H1 (cell line): ENCODE results near the gene PPP1R14C. TPM values are rescaled to one million over a fixed set of nuclear protein-coding genes. Genes with fewer than 3 reads are reported as not detected.

Source experiments
- CTCF ChIA-PET: fragments of 300-600 bp; sonication (Branson Sonifier 250); formaldehyde crosslinking; loops from one replicate; lab custom pipeline; 2021; ENCODE audit not compliant: partially characterized antibody; lab: Charles Lee
- POLR2A ChIA-PET: fragments of 300-600 bp; sonication (Branson Sonifier 250); formaldehyde crosslinking; loops from one replicate; lab custom pipeline; 2021; ENCODE audit warnings: inconsistent platforms; ENCODE audit not compliant: partially characterized antibody; lab: Charles Lee
- DNase-seq, 2 experiments: peaks; one replicate each; pipeline versions ENCODE4 v3.0.0 to v3.0.0-alpha.2; 2010 to 2022; ENCODE audit warnings: low spot score in 2 of 2, low read depth in 1 of 2, mixed read lengths in 1 of 2
- FAIRE-seq: peaks from 2 replicates; lab custom pipeline; 2011; peaks lifted over from hg19 to GRCh38; lab: Jason Lieb, UNC
- H2AFZ ChIP-seq: 2 replicates; pipeline ENCODE4 v1.8.1; 2012; ENCODE audit warnings: low read length, inconsistent platforms
- H2AK5ac ChIP-seq: 2 replicates; pipeline ENCODE4 v1.6.1; 2013; ENCODE audit warnings: low read depth, low read length
- H2BK120ac ChIP-seq: replicated peaks from 2 replicates; pipeline ENCODE3; 2013; ENCODE audit warnings: low read depth, low read length, inconsistent platforms
- H2BK12ac ChIP-seq: 2 replicates; pipeline ENCODE4 v1.6.1; 2013; ENCODE audit warnings: low read depth, low read length
- H2BK15ac ChIP-seq: 2 replicates; pipeline ENCODE4 v1.6.1; 2013; ENCODE audit warnings: low read length
- H2BK20ac ChIP-seq: 2 replicates; pipeline ENCODE4 v1.6.1; 2013; ENCODE audit warnings: low read length
- H2BK5ac ChIP-seq: 2 replicates; pipeline ENCODE4 v1.6.1; 2013; ENCODE audit warnings: low read depth, low read length
- H3K14ac ChIP-seq: 2 replicates; pipeline ENCODE4 v1.6.1; 2013; ENCODE audit warnings: inconsistent platforms; ENCODE audit not compliant: insufficient read length
- H3K18ac ChIP-seq: 2 replicates; pipeline ENCODE4 v1.6.1; 2013; ENCODE audit warnings: low read length; ENCODE audit errors: extremely low read depth
- H3K23ac ChIP-seq: 2 replicates; pipeline ENCODE4 v1.6.1; 2013; ENCODE audit warnings: inconsistent platforms; ENCODE audit not compliant: insufficient read length
- H3K23me2 ChIP-seq: 2 replicates; pipeline ENCODE4 v1.6.1; 2013; ENCODE audit warnings: low read depth, low read length
- H3K27ac ChIP-seq: 2 replicates; pipeline ENCODE4 v1.6.1; 2011; ENCODE audit warnings: low read depth, low read length, inconsistent platforms
- H3K27me3 ChIP-seq, 4 experiments: replicated peaks in 1 of 4; 1 replicate in 1 of 4; 2 replicates in 3 of 4; pipeline versions ENCODE4 v1.6.1 to v1.8.1; 2011 to 2013; ENCODE audit warnings: low read length in 3 of 4, mild to moderate bottlenecking in 3 of 4, inconsistent platforms in 2 of 4, mixed read lengths in 2 of 4, moderate library complexity in 1 of 4; ENCODE audit not compliant: control insufficient read depth in 3 of 4, insufficient read depth in 3 of 4; ENCODE audit errors: extremely low read depth in 1 of 4
- H3K36me3 ChIP-seq, 4 experiments: 2 replicates each; pipeline versions ENCODE4 v1.6.1 to v1.8.1; 2011 to 2013; ENCODE audit warnings: mild to moderate bottlenecking in 4 of 4, low read length in 3 of 4, moderate library complexity in 2 of 4, control low read depth in 1 of 4, inconsistent platforms in 1 of 4; ENCODE audit not compliant: insufficient read depth in 4 of 4, control insufficient read depth in 2 of 4
- H3K4ac ChIP-seq: replicated peaks from 2 replicates; pipeline ENCODE3; 2013; ENCODE audit warnings: low read length, low read depth, mixed read lengths, inconsistent platforms; ENCODE audit not compliant: insufficient read length
- H3K4me1 ChIP-seq, 4 experiments: replicated peaks in 1 of 4; 1 replicate in 1 of 4; 2 replicates in 3 of 4; pipeline versions ENCODE4 v1.6.1 to v1.8.1; 2011 to 2013; ENCODE audit warnings: low read length in 3 of 4, inconsistent platforms in 2 of 4, mixed read lengths in 1 of 4; ENCODE audit not compliant: insufficient read depth in 4 of 4, control insufficient read depth in 3 of 4
- H3K4me2 ChIP-seq, 2 experiments: 2 replicates each; pipeline versions ENCODE4 v1.6.1 to v1.8.1; 2011 to 2013; ENCODE audit warnings: low read depth in 2 of 2, low read length in 2 of 2, control low read depth in 1 of 2, inconsistent platforms in 1 of 2, mild to moderate bottlenecking in 1 of 2; ENCODE audit not compliant: insufficient read depth in 1 of 2
- H3K4me3 ChIP-seq, 4 experiments: fragments of 200-600, 300-600 bp in 1 of 4; sonication (generic), shearing (Covaris generic), sonication (Bioruptor Twin) in 1 of 4; 2 replicates each; pipeline versions ENCODE4 v1.5.1 to v1.8.1; 2011 to 2016; ENCODE audit warnings: low read length in 4 of 4, low read depth in 3 of 4, control low read depth in 2 of 4, inconsistent platforms in 2 of 4, mild to moderate bottlenecking in 2 of 4, mixed read lengths in 1 of 4, moderate library complexity in 1 of 4; ENCODE audit not compliant: insufficient read depth in 2 of 4; ENCODE audit errors: extremely low read depth in 1 of 4
- H3K56ac ChIP-seq: replicated peaks from 2 replicates; pipeline ENCODE3; 2013; ENCODE audit warnings: low read depth, mild to moderate bottlenecking, mixed read lengths, low read length, inconsistent platforms; ENCODE audit not compliant: insufficient read length
- H3K79me1 ChIP-seq: 2 replicates; pipeline ENCODE4 v1.6.1; 2013; ENCODE audit warnings: low read depth, low read length, control low read depth
- H3K79me2 ChIP-seq, 2 experiments: 2 replicates each; pipeline versions ENCODE4 v1.6.1 to v1.8.1; 2012 to 2013; ENCODE audit warnings: low read length in 2 of 2, mild to moderate bottlenecking in 2 of 2, inconsistent platforms in 1 of 2; ENCODE audit not compliant: insufficient read depth in 2 of 2, control insufficient read depth in 1 of 2
- H3K9ac ChIP-seq, 4 experiments: replicated peaks in 1 of 4; 1 replicate in 1 of 4; 2 replicates in 3 of 4; pipeline versions ENCODE4 v1.6.1 to v1.8.1; 2011 to 2013; ENCODE audit warnings: low read depth in 3 of 4, low read length in 3 of 4, control low read depth in 2 of 4, mild to moderate bottlenecking in 2 of 4, moderate library complexity in 2 of 4, inconsistent platforms in 1 of 4; ENCODE audit errors: extremely low read depth in 1 of 4
- H3K9me3 ChIP-seq, 2 experiments: 2 replicates each; pipeline versions ENCODE4 v1.6.1 to v1.8.1; 2012 to 2013; ENCODE audit warnings: mild to moderate bottlenecking in 2 of 2, moderate library complexity in 2 of 2, control low read depth in 1 of 2, inconsistent platforms in 1 of 2, low read depth in 1 of 2, low read length in 1 of 2, mixed read lengths in 1 of 2; ENCODE audit not compliant: insufficient read depth in 2 of 2
- H4K20me1 ChIP-seq, 2 experiments: replicated peaks in 1 of 2; 2 replicates each; pipeline versions ENCODE3 to v1.8.1; 2011 to 2013; ENCODE audit warnings: inconsistent platforms in 2 of 2, low read length in 2 of 2, mild to moderate bottlenecking in 1 of 2; ENCODE audit not compliant: insufficient read depth in 2 of 2, control insufficient read depth in 1 of 2
- H4K5ac ChIP-seq: 2 replicates; pipeline ENCODE4 v1.6.1; 2013; ENCODE audit warnings: low read length, low read depth, mixed read lengths, inconsistent platforms; ENCODE audit not compliant: insufficient read length
- H4K8ac ChIP-seq: 2 replicates; pipeline ENCODE4 v1.8.0; 2013; ENCODE audit warnings: mild to moderate bottlenecking, moderate library complexity, low read length, inconsistent platforms; ENCODE audit not compliant: insufficient read depth; ENCODE audit errors: extremely low read depth
- H4K91ac ChIP-seq: replicated peaks from 2 replicates; pipeline ENCODE3; 2013; ENCODE audit warnings: low read length, mixed read lengths, inconsistent platforms; ENCODE audit not compliant: insufficient read length
- BCL11A ChIP-seq, 2 experiments: IDR thresholded peaks; one replicate each; pipeline ENCODE4 v1.6.1; 2011; ENCODE audit warnings: low read depth in 2 of 2, low read length in 2 of 2, mild to moderate bottlenecking in 2 of 2
- EGR1 ChIP-seq: IDR thresholded peaks from 2 replicates; pipeline ENCODE4 v1.6.1; 2011; ENCODE audit warnings: low read depth, low read length, borderline replicate concordance
- JUN ChIP-seq: IDR thresholded peaks from 2 replicates; pipeline ENCODE4 v1.6.1; 2011; ENCODE audit warnings: low read depth, mild to moderate bottlenecking, improper control_type of control experiment, low read length
- NRF1 ChIP-seq: IDR thresholded peaks from 2 replicates; pipeline ENCODE4 v1.6.1; 2011; ENCODE audit warnings: mild to moderate bottlenecking, low read depth, low read length, improper control_type of control experiment
- PHF8 ChIP-seq: fragments of 200-600 bp; sonication (generic); conservative IDR thresholded peaks from 2 replicates; pipeline ENCODE4 v1.7.1; 2012; ENCODE audit warnings: low read depth, mild to moderate bottlenecking, inconsistent platforms, low read length, moderate library complexity
- SIX5 ChIP-seq: IDR thresholded peaks from 2 replicates; pipeline ENCODE4 v1.6.1; 2011; ENCODE audit warnings: mild to moderate bottlenecking, low read depth, low read length
- TAF7 ChIP-seq: optimal IDR thresholded peaks from 2 replicates; pipeline ENCODE3; 2011; ENCODE audit warnings: low read depth, mild to moderate bottlenecking, inconsistent platforms, low read length, moderate library complexity, borderline replicate concordance
- WGBS, 2 experiments: shearing (Covaris generic) in 1 of 2; methylation state at CpG; one replicate each; pipeline versions ENCODE4 v1.1.6 to v1.1.7; 2013 to 2015; ENCODE audit warnings: low lambda C conversion rate in 2 of 2, mixed read lengths in 2 of 2, inconsistent platforms in 1 of 2, low coverage in 1 of 2, missing lambda C conversion rate in 1 of 2; ENCODE audit not compliant: insufficient replicate concordance in 2 of 2, insufficient coverage in 1 of 2, insufficient read length in 1 of 2; ENCODE audit errors: extremely low coverage in 1 of 2, missing lambda C conversion rate in 1 of 2; 5-methylcytosine and 5-hydroxymethylcytosine counted together
- polyA plus RNA-seq, 7 experiments: library from polyadenylated mRNA; depleted of rRNA in 3 of 7; stranded (reverse) in 5 of 7; unstranded in 2 of 7; fragments of >200 nt in 5 of 7; fragments of 200-250 nt in 2 of 7; gene quantifications; 1 replicate in 5 of 7; 2 replicates in 1 of 7; 4 replicates in 1 of 7; pipeline versions ENCODE4 v1.2.1 to v1.2.3, GENCODE V29; 2011 to 2013; ENCODE audit warnings: missing spikeins in 2 of 7, mixed read lengths in 2 of 7
- total RNA-seq: library from RNA; stranded (reverse); fragmentation: NEBNext Ultra II Directional; extraction: Animal tissue kit (Norgen Biotek cat#: 25700); gene quantifications from 2 replicates; pipeline ENCODE4 v1.2.1, GENCODE V29; 2021
- TF ChIP-seq, protein P1 (sequence below): IDR thresholded peaks from 2 replicates; pipeline ENCODE4 v1.6.1; 2011; ENCODE audit warnings: low read depth, mild to moderate bottlenecking, low read length; ENCODE audit not compliant: insufficient read depth

PPP1R14C gene
- total and polyA plus RNA-seq, 2 of the 8 experiments (the other 6 are each of a cell fraction or from before 2014, with no cell fraction given): 0.30 to 0.61 TPM

- Histone ChIP-seq H3K4me2 (no peak overlapping the region), H3K4ac (no peak overlapping the region), H3K23ac (no peak overlapping the region), H3K4me1 (no peaks in the 10 kb centered on the region), H2BK120ac (no peak overlapping the region)
- DNase-seq: no peak
- TF ChIP-seq EGR1 (no peak), PHF8 (no peak), BCL11A (IDR thresholded peaks at IDR 0.05; ENCODE audit: low read depth in 2 of 2, low read length in 2 of 2) (no peak), TAF7 (no peak), NRF1 (no peak), SIX5 (no peak), JUN (no peak)
- TF ChIP-seq, protein P1, sequence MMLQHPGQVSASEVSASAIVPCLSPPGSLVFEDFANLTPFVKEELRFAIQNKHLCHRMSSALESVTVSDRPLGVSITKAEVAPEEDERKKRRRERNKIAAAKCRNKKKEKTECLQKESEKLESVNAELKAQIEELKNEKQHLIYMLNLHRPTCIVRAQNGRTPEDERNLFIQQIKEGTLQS: no peak
- TF ChIP-seq, all 59 proteins: peak for 0
- Histone ChIP-seq H3K18ac (no peak overlapping the region), H3K27me3 (no peaks in the 10 kb centered on the region; a peak in 3 of 7 replicates), H3K14ac (no peak overlapping the region), H4K91ac (no peak overlapping the region), H2BK5ac (no peak overlapping the region), H4K5ac (no peak overlapping the region), H3K56ac (no peak overlapping the region), H3K36me3 (no peaks in the 10 kb centered on the region), H3K9me3 (no peaks in the 10 kb centered on the region), H2BK12ac (no peak overlapping the region), H4K8ac (no peak overlapping the region), H2BK20ac (no peak overlapping the region), H3K79me2 (no peaks in the 10 kb centered on the region), H3K9ac (no peak overlapping the region), H2BK15ac (no peak overlapping the region), H3K79me1 (no peaks in the 10 kb centered on the region), H2AFZ (no peak overlapping the region), H3K4me3 (no peak overlapping the region), H2AK5ac (no peak overlapping the region), H3K27ac (no peak overlapping the region), H4K20me1 (peaks cover 2% of the 10 kb centered on the region in 2 experiments), H3K23me2 (peaks cover 7% of the 10 kb centered on the region; the same call in 1 of the 2 replicates)
- WGBS, 2 experiments: 90% methylated on average over 10 of the region's 10 CpGs; no CpG with 5 or more reads in 1 of the 2 experiments
- POLR2A ChIA-PET: no interaction called here
- FAIRE-seq: no peak
- CTCF ChIA-PET: interaction anchor here (0.8 to 1.3 kb wide), 3 partner anchors 14 to 132 kb away, joined by 3 read pairs; no protein-coding TSS in a partner anchor
Observed at GRCh38 chr6:150212778-150213177, 69.9 kb downstream of the PPP1R14C start.
